ENCODE data around the gene EIF1B.

- TF ChIP-seq ZNF720 (CRISPR knock-in tag; IDR thresholded peaks at IDR 0.05) (no peak), ZNF350 (CRISPR knock-in tag; IDR thresholded peaks at IDR 0.05; ENCODE audit: borderline replicate concordance, low read depth) (no peak)
Observed at GRCh38 chr3:40298075-40298474, 11.4 kb upstream of the EIF1B start.

Data from HepG2 (cell line).